Stimulated activated CD8-positive, alpha-beta memory T cell treated with anti-CD3 and anti-CD28 coated beads, Interleukin-2, amount 100 ng/mL, for 48 hours (primary cell): Measurements from ENCODE around the gene GLCE.
"Not testable (repeated sequence)": the region's sequence is repeated elsewhere in the genome, so short reads cannot be mapped to it uniquely, and the experiment has no call there.

ENCODE experiments used
- DNase-seq, 2 donors: peaks; one replicate each; pipeline ENCODE4 v3.0.0-alpha.2; 2020; ENCODE audit warnings: low read depth in 2 of 2

Gene GLCE

DNA sequence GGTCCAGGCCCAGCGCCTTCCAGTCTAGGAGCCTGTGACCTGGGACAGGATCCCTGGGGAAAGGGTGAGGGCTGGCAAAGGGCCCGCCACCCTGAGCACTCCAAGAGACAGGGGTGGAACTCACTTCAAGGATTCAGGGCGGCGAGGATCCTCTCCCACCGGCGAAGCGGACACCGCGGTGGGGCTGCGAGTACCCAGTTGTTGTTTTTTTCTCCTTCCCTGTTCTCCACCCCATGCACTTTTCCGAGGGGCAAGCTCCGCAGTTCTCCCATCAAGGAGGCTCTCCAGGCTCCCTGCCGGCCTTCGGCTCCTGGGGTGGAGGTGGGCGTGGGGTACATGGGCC is 137.9 kb downstream of the GLCE start:
- no peak for DNase-seq

- DNase-seq: no peak
These were observed 138.4 kb downstream of the GLCE start, which contains the start of gene PAQR5 for GRCh38 chr15:69298697-69299441. TSS of gene PAQR5 (plus strand) at chr15:69298912. CDS start at chr15:69360081, 61,169 bp downstream.

- no peak for DNase-seq
These were observed 139.0 kb downstream of the GLCE start for GRCh38 chr15:69299451-69299886.

DNA sequence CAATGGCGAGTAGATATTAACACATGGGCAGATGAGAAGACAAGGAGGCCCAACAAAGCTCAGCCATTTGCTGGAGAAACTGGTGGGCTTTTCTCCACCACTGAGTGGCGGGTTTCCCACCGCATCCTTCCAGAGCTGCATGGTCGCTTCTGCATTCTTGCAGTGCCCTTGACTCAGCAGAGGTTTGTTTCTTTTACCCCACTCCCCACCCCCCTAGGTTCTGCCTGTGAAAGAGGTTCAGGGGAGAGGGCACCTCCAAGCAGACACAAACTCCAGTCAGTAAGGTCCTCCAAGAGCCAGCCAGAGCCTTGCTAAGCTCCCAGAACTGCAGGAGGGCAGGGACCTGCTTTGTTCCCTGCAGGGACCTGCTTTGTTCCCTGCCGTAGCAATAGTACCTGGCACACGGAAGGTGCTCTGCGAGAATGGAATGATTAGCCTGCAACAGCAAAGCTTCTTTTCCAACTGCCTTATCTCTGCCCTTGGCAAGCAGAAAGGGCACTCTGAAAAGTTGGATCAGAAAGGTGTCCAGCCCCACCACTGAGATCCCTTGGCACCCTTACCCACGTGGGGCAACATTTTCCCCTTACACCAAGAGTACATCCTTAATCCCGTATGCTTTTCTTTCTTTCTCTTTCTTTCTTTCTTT is 139.6 kb downstream of the GLCE start:
- DNase-seq: no peak

GRCh38 chr15:69301101-69301500 is 140.7 kb downstream of the GLCE start:
- not testable (repeated sequence) for DNase-seq

GRCh38 chr15:69302087-69302486 is 141.7 kb downstream of the GLCE start:
- not testable (repeated sequence) for DNase-seq

DNA sequence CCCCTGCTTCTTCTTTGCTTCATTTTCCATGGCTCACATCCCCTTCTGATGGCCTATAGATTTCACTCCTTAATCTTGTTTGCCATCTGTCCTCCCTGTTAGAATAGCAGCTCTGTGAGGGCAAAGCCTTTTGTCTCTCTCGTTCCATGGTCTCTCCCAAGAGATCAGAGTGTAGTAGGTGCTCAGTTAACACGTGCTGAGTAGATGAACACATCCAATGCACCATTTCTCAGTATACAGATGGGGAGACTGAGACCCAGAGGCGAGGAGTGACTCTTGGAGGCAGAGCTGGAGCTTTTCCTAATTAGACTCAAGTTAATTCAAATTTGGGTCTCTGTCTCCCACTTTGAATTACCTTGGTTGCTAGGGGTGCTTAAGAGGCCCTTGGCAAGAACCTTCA is 142.5 kb downstream of the GLCE start:
- DNase-seq: no peak

- no peak for DNase-seq
These were observed 143.1 kb downstream of the GLCE start for GRCh38 chr15:69303337-69304181.

DNA sequence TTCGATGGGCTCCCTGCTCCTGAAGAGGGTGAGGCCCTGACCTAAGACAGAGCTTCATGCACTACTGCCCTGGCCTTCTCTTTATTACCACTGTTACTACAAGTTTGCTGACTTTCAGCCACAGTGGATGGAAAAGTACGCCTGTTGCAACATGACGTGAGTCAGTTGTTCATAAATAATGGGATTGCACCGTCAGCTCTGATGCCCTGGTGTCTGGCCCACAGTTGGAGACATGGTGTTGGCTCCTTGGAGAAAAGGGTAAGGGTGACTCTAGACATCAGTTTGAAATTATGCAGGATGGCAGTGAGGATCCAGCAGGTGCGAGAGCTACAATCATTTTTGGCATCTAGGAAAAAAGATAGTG is 143.7 kb downstream of the GLCE start:
- DNase-seq: no peak

GRCh38 chr15:69305204-69305931 is 144.9 kb downstream of the GLCE start:
- no peak for DNase-seq

GRCh38 chr15:69305933-69306568 is 145.6 kb downstream of the GLCE start:
- DNase-seq: no peak

DNA sequence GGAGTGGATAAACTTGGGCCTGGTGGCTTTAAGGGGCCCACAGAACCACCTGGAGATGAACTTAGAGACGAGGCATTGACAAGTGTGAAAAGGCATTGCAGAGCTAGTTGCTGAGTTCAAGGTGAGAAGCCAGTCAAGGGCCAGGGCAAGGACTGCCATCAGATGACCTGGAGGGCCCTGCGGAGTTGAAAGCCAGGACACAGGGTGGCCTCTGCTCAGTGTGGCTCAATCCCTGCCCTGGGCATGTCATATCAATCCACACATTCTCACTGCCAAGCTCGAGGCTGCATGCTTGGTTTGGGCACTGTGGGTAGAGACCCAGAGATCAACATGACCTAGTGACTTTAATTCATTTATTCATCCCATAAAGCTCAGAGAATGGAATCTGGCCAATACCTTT is 147.5 kb downstream of the GLCE start:
- DNase-seq: no peak

DNA sequence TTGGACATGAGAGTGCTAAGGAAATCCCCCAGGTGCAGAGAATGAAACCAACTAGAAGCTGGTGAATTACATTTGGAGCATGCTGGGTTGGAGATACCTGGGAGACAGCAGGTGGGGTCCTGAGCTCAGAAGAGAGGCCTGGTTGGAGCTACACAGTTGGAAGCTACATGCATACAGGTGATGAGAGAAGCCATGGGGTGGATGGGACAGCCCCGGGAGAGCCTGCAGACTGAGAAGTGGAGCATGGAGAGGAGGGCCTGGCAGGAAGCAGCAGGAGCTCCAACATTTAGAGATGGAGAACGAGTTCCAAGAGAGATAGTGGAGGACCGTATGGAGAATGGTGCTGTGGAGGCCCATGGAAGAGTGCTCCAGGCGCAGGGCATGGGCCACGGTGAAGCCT is 148.5 kb downstream of the GLCE start:
- no peak for DNase-seq

DNA sequence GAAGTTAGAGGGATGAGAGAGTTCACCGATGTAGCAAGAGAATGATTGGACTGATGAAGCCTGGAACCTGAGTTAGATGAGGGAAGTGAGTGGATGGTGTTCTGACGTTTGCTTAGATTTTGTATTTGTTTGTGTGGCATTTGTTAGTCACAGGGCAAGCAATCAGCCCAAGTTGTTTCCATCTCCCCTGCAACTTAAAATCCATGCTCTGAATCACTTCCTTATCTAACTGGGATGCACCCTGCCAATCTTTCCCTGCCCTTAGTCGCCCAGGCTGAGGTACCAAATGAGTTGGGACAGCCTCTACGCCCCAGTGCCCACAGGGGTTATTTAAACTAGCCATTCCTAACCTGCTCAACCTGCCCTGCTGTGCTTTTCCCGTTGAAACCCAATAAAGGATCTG is 150.9 kb downstream of the GLCE start:
- DNase-seq: no peak

GRCh38 chr15:69313432-69314000 is 153.1 kb downstream of the GLCE start:
- DNase-seq: no peak

DNA sequence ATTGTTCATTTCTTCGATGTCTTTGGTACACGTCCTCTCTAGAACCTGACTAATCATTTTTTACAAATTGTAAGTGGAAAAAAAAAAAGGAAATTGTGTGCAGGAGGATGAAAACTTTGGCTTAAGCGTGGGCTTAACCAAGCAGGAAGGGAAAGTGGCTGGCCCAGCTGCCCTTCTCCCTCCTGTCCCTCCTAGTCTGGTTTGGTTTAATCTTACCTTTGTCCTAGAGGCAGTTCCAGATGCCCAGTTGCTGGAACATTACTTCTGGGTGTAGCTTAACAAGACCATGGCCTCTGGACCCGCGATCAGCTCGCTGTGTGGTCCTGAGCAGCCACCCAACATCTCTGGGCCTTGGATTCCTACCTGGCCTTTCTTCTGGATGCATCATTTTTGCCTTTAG is 153.7 kb downstream of the GLCE start:
- no peak for DNase-seq

DNA sequence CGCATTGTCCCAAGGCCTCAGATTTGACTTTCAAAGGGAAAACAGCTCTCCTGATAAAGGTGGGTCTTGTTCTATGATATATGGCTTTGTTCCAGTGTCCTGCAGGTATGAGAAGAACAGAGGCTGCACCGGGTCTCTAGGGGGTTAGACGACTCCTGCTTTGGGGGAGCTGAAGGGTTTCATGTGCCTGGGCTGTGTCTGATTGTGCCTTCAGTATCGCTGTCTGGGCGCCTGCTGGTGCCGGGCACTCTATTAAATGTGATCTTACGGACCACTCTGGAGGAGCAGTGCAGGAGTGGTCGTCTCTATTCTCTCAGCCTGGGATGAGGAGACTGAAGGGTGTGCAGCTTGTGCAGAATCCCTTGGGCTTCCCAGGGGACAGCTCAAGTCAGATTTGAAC is 154.3 kb downstream of the GLCE start:
- no peak for DNase-seq

- no peak for DNase-seq
These were observed 155.1 kb downstream of the GLCE start for GRCh38 chr15:69315402-69316110.

DNA sequence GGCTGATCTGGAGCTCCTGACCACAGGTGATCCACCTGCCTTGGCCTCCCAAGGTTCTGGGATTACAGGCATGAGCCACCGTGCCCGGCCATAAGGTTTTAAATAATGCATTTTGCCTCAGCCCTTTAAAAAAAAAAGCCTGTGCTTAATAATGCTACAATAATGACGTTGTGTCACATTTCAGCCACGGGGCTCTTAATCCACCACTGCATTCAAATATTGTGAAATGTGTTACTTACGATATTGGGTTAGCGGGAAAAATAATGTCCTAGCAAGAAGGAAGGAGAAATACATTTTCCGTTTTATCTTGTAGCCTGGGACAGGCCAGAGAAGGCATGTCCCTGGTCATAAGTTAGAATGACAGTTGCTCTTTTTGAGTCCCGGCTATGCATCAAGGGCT is 155.9 kb downstream of the GLCE start:
- no peak for DNase-seq

- DNase-seq: no peak
These were observed 157.0 kb downstream of the GLCE start for GRCh38 chr15:69317392-69317841.
